Stimulated activated CD4-positive, alpha-beta T cell treated with anti-CD3 and anti-CD28 coated beads, Interleukin-15, amount 100 ng/mL, for 24 hours (primary cell): ENCODE results near the gene GGT5.
"Not testable (repeated sequence)": the region's sequence is repeated elsewhere in the genome, so short reads cannot be mapped to it uniquely, and the experiment has no call there.

ENCODE experiments used
- DNase-seq: peaks from one replicate; pipeline ENCODE4 v3.0.0-alpha.2; 2020

The GGT5 gene, protein sequence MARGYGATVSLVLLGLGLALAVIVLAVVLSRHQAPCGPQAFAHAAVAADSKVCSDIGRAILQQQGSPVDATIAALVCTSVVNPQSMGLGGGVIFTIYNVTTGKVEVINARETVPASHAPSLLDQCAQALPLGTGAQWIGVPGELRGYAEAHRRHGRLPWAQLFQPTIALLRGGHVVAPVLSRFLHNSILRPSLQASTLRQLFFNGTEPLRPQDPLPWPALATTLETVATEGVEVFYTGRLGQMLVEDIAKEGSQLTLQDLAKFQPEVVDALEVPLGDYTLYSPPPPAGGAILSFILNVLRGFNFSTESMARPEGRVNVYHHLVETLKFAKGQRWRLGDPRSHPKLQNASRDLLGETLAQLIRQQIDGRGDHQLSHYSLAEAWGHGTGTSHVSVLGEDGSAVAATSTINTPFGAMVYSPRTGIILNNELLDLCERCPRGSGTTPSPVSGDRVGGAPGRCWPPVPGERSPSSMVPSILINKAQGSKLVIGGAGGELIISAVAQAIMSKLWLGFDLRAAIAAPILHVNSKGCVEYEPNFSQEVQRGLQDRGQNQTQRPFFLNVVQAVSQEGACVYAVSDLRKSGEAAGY

DNA sequence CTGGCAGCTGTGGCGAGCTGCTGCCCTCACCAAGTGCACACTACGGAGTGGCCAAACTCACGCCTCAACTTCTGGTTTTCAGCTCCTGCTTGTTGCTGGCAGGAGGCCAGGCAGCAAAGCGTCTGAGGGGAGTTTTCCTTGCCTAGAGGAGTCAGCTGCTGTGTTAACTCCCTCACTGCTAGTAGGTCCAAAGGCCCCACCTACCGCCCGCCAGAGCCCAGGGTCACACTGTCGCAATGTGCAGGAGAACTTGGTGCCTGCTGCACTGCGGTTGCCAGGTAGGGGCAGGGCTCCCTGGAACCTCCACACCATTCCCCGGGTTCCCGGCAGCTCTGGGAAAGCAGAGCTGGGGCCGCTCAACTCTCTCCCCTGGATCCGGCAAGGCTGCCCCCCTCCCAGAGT is at the start of gene GGT5:
TSS of gene GGT5 (minus strand) at position 53 of the 402 bp plus-strand sequence. CDS start 357 bp downstream, outside the sequence.
- not testable (repeated sequence) for DNase-seq

DNA sequence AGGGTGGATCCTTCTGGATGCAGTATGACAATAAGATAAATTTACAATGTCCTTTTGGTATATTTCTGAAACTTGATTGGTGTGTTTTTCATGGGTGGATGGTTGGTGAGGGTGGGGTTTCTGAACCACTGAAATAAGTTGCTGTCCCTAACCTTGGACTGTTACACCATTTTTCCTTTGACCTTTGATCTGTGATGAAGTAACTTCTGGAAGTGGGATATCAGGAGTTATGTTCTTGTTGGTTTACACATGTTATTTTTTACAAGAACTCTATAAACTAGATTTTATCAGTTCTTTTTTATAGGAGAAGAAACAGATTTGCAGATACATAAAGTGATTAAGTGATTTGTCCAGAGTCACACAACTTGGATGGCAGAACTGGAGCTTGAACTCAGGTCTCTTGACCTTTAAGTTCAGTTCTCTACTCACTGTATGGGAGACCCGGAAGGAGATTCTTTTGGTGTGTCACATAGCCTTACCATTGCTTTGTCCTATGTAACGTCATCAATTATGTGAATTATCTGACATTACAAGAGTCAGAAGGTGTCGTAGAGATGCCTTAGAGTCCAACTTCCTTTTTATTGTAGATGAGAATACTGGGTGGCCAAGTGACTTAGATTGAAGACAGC is 47.4 kb upstream of the GGT5 start:
- DNase-seq = not testable (repeated sequence)

DNA sequence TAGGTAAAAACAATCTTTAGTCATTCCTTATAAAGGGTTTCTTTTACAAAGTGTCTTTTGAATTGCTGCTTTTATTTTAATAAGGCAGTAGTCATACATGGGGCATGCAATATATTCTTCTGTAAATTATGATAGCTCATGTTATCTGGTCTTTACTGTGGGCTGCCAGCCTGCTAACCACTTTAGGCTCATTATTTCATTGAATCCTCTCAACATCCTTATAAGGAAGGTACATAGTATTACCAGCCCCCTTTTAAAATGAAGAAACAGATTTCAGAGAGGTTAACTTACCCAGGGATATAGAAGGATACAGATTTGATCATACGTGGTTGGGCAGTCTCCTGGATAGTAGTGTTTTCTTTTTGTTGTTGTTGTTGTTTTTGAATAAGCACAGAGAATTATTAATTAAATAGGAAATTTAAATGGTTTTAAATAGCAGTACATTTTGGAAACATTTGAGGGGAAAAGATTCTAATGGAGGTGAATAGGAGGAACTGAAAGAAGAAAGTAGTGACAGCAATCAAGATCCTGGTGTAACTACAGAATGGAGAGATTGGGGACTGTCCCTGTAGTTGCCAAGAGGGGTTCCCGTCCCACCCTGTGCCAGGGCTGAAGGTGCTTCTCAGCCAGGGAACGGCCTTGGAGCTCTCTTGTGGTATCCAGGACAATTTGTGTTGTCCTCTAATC is 46.8 kb upstream of the GGT5 start:
- no peak for DNase-seq

DNA sequence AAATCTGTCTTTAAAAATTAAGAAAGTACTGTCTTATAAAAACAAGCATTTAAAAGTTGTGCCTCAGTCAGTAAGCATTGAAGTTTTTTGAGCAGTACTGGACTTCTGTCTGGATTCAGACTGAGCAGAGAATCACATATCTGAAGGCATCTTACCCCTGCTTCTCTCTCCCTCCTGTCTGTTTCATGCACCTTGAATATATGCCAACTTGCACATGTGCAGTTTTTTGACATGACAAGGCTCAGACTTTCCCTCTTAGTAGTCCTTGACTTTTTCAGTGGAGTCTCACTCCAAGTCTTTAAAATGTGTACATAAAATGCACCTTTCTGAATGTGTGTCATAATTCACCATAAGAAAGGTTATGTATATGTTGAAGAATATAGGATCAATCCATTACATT is 45.6 kb upstream of the GGT5 start:
- no peak for DNase-seq

DNA sequence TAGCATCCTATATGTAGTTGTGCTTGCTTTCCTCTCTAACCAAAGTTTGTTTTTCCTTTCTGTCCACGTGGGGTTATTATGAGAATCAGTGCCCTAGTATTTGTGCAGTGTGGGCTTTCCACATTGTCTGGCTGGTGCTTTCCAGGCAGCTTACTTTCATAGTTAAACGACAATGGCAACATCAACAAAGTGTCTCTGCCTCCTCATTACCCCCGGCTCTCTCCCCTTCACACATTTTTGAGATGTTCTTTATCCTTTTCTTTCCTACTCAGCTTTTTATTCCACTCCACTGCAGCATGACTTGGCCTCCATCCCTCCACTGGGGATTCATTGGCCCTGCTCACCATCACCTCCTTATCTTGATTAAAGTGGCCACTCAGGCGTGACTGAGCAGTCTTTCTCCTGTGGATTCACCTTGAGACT is 44.9 kb upstream of the GGT5 start:
- DNase-seq = no peak

DNA sequence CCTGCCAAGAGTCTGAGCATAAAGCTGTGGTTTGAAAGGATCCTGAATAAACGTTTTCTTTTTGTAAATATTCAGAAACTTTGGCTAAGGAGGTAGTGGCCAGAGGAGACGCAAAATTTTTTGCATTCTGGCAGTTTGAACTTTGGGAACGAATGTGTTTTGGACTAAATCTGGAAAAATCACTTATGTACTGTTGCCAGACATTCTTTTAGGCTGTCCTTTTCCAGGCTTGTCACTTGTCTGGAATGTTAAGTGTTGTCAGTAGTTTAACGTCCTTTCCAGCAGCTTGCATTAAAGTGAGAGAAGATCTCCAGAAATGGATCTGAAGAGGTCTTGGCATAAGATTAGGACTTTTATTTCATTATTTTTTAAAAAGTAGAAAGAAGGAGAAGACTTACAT is 44.2 kb upstream of the GGT5 start:
- DNase-seq = no peak

DNA sequence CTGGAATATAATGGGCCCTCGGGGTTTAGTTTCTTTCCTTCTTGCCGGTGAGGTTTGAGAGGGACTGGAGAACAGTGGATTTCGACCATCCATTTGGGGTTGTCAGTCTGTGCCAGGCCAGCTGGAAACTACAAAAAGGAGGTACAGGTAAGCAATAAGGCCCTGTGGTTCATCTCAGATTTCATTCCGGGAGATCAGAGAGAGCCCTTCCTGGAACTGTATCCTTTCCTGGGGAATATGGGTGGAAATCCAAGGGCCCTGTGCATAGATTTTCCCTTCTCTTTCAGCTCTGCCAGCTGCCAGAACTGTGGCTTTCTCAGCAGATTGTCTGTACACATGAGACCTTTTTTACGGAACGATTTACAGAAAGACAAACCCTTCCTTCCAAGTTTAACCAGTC is 42.9 kb upstream of the GGT5 start:
- not testable (repeated sequence) for DNase-seq

DNA sequence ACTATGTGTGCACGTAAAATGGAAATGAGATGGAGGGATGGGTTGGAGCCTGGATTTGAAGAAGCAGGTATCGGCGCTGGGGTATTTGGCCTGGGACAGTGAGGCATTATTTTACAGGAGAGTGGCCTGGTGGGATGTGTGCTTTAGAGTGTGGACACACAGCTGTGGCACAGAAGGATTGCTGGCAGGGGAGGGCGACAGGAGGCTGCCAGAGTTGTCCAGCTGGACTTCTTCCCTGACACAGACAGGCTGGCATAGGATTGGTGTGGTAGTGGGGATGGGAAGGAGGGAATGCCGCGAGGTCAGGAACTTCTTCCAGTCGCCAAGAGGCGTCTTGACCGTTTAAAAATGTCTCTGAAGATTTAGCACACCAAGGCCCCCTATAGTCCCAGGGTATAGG is 42.3 kb upstream of the GGT5 start:
- not testable (repeated sequence) for DNase-seq

DNA sequence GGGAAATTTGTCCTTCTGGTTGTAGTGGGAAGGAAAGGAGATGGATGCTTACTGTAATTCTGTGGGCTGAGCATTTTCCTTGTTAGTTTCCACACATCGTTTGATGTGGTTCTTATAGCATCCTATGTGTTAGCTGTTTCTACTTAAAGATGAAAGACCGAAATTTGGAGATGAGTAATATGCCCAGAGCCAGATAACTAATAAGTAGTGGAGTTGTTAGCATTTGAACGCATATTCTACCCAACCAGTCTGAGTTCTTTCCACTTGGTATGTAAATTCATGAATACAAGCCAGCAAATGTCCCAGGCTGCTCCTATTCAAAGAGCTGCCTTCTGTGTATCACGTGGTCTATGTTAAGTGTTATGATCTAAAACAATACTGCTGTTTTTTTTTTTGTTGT is 40.4 kb upstream of the GGT5 start:
- DNase-seq = peak; percentile 12

DNA sequence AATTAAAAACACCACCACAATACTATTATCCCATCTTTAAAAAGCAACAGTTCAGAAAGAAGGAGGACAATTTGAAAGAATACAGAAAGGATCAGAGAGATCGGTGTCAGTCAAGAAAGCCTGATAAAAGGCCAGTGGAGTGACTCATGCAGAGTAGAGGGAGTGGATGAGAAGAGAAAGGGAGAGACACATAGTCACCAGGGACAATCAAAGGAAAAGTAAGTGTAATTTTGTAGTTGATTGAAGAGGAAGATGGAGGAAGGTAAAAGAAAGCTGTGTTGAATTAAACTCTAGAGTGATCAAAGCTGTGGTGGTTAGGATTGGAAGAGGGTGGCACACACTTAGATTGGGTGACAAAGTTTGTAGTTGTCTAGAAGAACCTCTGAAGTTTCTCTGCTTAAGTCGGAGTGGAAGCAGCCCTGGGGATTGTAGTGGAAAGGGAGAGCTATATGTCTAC is 39.9 kb upstream of the GGT5 start:
- DNase-seq = peak; percentile 34

DNA sequence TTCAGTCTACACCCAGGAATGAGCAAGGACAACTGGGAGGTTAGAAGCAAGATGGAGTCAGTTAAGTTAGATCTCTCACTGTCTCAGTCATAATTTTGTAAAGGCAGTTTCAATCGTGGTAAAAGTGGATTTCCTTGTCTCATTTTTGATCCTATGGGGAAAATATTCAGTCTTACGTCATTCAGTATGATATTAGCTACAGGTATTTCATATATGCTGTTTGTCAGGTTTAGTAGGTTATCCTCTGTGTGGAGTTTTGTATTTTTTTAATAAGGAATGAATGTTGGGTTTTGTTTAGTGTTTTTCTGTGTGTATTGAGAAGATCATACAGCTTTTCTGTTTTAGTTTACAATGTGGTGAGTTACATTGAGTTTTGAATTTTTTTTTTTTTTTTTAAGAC is 37.5 kb upstream of the GGT5 start:
- no peak for DNase-seq

DNA sequence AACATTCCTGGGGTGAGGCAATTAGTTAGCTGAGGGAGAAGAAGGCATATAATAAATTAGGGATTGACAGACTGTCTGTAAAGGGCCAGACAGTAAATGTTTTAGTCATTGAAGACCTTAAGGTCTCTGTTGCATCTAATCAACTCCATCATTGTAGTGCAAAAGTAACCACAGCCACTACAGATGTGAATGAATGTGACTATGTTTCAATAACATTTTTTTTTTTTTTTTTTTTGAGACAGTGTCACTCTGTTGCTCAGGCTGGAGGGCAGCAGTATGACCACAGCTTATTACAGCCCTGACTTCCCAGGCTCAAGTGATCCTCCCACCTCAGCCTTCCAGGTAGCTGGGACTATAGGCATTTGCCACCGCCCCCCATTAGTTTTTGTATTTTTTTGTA is 35.5 kb upstream of the GGT5 start:
- not testable (repeated sequence) for DNase-seq

DNA sequence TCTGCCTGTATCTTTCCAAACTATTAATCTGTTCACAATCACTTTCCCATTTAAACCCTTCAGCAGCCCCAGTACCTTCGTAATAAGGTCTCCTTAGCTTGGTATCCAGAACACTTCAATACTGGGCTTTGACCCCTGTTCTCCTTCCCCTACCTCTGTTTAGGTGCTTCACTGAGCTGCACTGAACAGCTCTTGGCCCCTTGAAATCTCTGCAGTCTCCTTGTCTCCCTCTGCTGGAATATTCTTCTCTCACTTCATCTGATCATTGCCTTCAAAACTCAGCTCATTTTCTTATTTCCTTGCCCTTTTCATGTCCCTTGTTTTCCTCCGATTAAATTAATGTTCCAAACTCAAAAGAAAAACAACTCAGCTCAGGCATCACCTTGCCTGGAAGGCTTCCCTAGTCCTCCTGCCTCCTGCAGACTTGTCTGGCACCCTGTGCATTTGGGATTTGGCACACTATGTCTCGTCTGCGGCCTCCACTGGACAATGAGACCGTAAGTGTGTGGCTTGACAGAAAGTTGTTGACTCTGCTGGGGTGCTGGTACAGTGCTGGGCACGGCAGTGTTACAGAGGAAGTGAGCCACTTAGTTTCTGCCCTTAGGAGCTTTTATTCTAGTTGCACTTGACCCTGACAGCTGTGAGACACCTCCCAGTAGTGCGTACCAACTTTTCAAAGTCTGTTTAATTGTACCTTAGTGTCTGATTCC is 30.0 kb upstream of the GGT5 start:
- DNase-seq = not testable (repeated sequence)

DNA sequence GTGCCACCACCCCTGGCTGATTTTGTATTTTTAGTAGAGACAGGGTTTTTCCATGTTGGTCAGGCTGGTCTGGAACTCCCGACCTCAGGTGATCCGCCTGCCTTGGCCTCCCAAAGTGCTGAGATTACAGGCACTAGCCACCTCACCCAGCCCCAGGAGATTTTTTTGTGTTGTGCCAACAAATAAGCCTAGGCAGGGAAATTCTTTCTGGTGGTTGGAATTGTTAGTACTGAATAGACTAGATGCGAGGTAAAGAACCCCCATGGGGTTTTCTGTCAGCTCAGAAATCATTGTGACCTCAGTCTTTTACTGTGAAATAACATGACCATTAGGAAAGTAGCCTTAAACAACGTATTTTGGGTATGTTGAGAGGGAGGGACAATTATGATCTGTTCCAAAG is 29.0 kb upstream of the GGT5 start:
- DNase-seq = not testable (repeated sequence)

DNA sequence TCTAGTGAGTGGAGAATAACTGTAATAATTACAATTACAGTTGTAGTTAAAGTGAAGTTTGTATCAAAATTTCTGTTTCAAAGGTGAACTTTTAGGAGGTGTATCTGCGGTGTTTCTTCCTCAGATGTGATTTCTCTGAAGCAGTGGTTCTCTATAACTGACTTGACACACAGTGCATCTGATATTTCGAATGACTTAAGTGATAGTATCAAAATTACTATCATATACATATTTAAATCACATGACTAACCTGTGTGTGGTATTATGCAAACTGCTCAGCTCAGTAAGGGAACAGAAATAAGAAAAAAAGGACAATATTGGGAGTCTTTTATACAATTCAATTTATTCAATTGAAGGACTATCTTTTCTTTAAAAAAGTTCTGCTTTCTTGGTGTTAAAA is 28.1 kb upstream of the GGT5 start:
- not testable (repeated sequence) for DNase-seq

DNA sequence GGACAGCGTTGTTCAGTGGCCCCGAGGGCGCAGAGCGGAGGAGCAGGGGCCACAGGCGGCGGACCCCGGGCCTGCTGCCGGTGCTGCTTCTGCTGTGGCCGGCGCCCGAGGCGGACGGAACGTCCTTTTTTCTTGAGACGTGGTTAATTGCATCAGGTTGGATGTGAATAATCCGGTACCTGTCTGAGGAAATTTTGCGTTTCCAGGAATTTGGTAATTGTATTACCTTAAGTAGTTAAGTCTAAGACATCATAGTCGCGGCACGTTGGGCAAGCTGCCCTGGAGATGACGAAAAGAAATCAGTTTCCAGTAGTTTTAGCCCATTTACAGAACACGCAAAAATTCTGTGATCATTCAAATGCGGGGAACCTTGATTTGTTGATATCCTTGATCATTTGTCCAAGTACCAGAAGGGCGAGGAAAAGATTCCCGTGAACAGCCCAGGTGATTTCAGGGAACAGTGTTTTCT is 26.5 kb upstream of the GGT5 start:
- DNase-seq = no peak

DNA sequence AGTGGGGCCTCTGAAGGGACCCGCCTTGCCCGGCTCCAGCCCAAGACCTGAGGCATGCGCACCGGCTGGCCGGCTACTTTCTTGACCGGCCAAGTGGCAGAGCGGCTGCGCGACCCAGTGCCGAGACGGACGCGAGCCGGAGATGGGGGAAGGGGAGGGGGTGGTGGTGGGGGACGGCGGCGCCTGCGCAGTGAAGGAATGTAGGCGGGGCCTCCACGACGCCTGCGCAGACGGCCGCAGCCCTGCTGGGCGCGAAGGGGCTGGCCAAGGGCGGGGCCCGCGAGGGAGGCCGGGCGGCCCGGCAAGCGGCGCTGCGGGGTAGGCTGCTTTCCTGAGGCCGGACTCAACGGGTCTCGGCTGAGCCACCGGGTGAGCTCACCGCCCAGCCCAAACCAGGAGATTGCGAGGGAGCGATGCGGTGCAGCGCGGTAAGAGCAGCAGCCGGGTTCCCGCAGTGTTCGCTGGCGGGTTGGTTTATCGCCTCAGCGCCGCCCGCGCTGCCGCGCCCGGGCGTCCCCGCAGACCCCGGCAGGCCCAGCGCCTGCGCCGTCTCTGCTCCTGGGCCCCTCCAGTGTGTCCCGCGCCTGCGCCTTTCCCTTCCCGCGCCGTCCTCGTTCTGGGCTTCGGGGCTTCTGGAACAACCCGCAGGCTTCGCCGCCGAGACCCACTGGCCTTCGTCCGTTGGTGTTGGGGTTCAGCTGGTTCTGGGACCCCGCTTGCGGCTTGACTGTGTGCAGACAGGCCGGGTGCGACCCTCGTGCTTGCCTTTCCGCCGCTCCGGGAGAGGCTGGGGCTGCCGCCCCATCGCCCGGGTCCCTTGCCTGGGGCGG is 25.9 kb upstream of the GGT5 start, which contains the start of gene SPECC1L:
TSS of gene SPECC1L (plus strand) at position 276 of the 830 bp plus-strand sequence. CDS start 31,401 bp downstream, outside the sequence.
- DNase-seq = peak; percentile 91

DNA sequence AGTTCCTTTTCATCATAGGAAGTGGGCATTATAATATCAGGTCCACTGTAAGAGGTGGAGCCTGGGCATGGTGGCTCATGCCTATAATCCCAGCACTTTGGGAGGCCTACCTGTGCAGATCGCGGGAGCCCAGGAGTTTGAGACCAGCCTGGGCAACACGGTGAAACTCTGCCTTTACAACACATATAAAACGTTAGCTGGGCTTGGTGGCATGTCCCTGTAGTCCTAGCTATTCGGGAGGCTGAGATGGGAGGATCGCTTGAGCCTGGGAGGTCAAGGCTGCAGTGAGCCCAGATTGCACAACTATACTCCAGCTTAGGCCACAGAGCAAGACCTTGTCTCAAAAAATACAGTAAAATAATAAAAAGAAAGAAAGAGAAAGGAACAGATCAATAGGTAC is 21.6 kb upstream of the GGT5 start:
- DNase-seq = not testable (repeated sequence)

DNA sequence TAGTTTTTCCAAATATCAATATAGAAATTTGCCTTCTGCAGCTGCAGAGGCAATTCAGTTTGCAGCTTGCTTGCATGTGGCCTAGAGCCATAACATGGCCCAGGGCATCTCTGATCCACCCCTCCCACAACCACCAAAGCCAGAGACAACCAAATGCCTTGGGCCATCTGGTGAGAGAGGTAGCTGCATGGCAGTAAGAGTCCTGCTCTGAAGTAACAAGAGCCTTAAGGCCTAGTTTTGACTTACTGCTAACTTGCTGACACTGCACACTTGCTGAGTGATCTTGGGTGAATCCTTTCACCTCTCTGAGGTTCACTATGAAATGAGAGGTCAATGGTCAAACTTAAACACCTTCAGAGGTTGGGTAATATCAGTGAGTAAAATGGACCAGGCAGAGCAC is 20.9 kb upstream of the GGT5 start:
- no peak for DNase-seq

DNA sequence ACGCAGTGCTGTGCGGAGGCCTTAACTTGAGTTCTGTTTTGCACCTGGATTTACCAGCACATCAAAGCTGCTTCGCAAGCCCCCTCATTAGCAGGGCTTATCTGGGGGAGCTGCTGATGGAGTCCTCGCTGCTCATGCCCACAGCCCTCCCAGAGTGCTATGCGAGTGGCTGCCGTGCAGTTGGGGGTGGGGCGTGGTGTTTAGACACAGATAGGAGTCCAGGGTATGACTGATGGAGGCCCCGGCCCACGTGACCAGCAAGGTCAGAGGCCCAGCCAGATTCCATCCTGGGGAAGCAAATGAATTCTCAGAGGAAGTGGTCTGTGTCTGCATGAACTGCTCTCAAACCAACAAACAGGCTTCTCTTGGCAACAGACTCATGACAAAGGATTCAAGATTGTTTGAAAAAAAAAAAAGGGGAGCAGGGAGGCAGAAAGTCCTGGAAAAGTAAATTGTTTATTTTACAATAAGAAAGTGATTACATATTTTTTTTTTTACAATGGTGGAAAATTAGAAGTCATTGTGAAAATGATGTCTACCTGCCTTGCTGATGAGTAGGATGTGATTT is 19.5 kb upstream of the GGT5 start:
- DNase-seq = not testable (repeated sequence)

DNA sequence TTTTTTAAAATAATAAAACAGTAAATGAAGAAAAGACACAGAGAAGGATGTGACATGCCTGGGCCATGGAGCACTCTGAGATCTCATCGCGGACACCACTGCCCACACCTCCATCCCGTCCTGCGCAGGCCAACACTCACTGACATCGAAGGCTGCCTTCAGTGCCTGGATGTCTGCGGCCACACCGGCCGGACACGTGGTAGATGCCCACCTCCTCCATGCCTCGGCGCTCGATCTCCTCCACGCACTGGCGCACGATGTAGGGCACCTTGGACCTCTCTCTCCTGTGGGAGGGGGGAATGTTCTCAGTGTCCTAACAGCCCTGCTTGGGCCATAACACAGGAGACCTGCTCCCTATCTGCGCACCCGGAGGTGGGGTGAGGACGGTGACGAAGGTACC is 18.6 kb upstream of the GGT5 start:
- DNase-seq = not testable (repeated sequence)
